A673 (cell line): ENCODE measurements around the gene DTWD2. TPM values are rescaled to one million over a fixed set of nuclear protein-coding genes. Genes with fewer than 3 reads are reported as not detected.

Source experiments
- Bru-seq: library from RNA; stranded (reverse); fragments of 400-500 nt; gene quantifications from one replicate; lab custom pipeline; 2021; lab: Mats Ljungman, UMichigan
- BruChase-seq, 2 experiments: library from RNA; stranded (reverse); fragments of 400-500 nt; gene quantifications; one replicate each; lab custom pipeline; 2021; lab: Mats Ljungman, UMichigan
- BruUV-seq: library from RNA; stranded (reverse); fragments of 400-500 nt; replicated peaks from 2 replicates; lab custom pipeline; 2021; lab: Mats Ljungman, UMichigan
- CTCF ChIA-PET: fragments of 300-600 bp; sonication (Branson Sonifier 250); formaldehyde crosslinking; loops from one replicate; lab custom pipeline; 2022; ENCODE audit warnings: antibody characterized with exemption; lab: Charles Lee
- POLR2A ChIA-PET: fragments of 300-600 bp; sonication (Branson Sonifier 250); formaldehyde crosslinking; loops from one replicate; lab custom pipeline; 2022; ENCODE audit warnings: antibody characterized with exemption; ENCODE audit not compliant: low non-redundant PET; lab: Charles Lee
- DNase-seq: peaks from one replicate; pipeline ENCODE4 v3.0.0-alpha.2; 2015; ENCODE audit warnings: low spot score
- H3K27ac ChIP-seq: fragments of 200-600 bp; sonication (generic); 2 replicates; pipeline ENCODE4 v1.5.1; 2016; ENCODE audit warnings: mixed run types, low read depth, mild to moderate bottlenecking, mixed read lengths, antibody characterized with exemption, low read length; ENCODE audit not compliant: poor library complexity, severe bottlenecking
- H3K27me3 ChIP-seq: fragments of 200-600 bp; sonication (generic); replicated peaks from 2 replicates; pipeline ENCODE4 v1.6.1; 2017; ENCODE audit warnings: mixed run types, low read depth, mild to moderate bottlenecking, mixed read lengths, antibody characterized with exemption, low read length; ENCODE audit not compliant: insufficient read depth, poor library complexity
- H3K36me3 ChIP-seq: fragments of 200-600 bp; sonication (generic); 2 replicates; pipeline ENCODE4 v1.6.1; 2016; ENCODE audit warnings: mixed run types, mild to moderate bottlenecking, mixed read lengths, antibody characterized with exemption, low read length; ENCODE audit not compliant: insufficient read depth, poor library complexity, severe bottlenecking
- H3K4me1 ChIP-seq: fragments of 200-600 bp; sonication (generic); 2 replicates; pipeline ENCODE4 v1.6.1; 2017; ENCODE audit warnings: mixed run types, mild to moderate bottlenecking, mixed read lengths, antibody characterized with exemption, low read length; ENCODE audit not compliant: insufficient read depth, poor library complexity, severe bottlenecking
- H3K4me3 ChIP-seq: fragments of 200-600 bp; sonication (generic); 2 replicates; pipeline ENCODE4 v1.5.1; 2016; ENCODE audit warnings: low read depth, mixed run types, mild to moderate bottlenecking, mixed read lengths, low read length; ENCODE audit not compliant: poor library complexity, severe bottlenecking
- H3K9me3 ChIP-seq: fragments of 200-600 bp; sonication (generic); 2 replicates; pipeline ENCODE4 v1.6.1; 2016; ENCODE audit warnings: mixed run types, low read depth, mild to moderate bottlenecking, mixed read lengths, antibody characterized with exemption, low read length; ENCODE audit not compliant: poor library complexity, severe bottlenecking
- CTCF ChIP-seq: fragments of 300-800, 200-600 bp; sonication (generic); conservative IDR thresholded peaks from 2 replicates; pipeline ENCODE4 v1.5.1; 2017; ENCODE audit warnings: low read depth, mild to moderate bottlenecking, antibody characterized with exemption, low read length, moderate library complexity, mixed read lengths
- EZH2 ChIP-seq: fragments of 200-600 bp; sonication (generic); IDR thresholded peaks from 2 replicates; pipeline ENCODE4 v1.6.1; 2017; ENCODE audit warnings: borderline replicate concordance, low read depth, mild to moderate bottlenecking, mixed read lengths, antibody characterized with exemption, low read length; ENCODE audit not compliant: poor library complexity, severe bottlenecking
- intact Hi-C: fragments of 100-400 bp; cut with micrococcal nuclease; formaldehyde crosslinking; loops from one replicate; pipeline ENCODE4 v1.10.0; 2022; ENCODE audit not compliant: unreplicated experiment
- long read RNA-seq: library from polyadenylated mRNA; stranded (forward); transcript quantifications from one replicate; pipeline ENCODE4 v2.0.0, GENCODE V29; 2022
- total RNA-seq: library from RNA; stranded (reverse); gene quantifications from 2 replicates; pipeline ENCODE4 v1.2.3, GENCODE V29; 2021

The DTWD2 gene
- total RNA-seq (7.9 and 12.1 TPM in 2 replicates), Bru-seq, nascent RNA (percentile 67 among the genes with signal in this experiment), BruChase-seq, experiment 1, labeled RNA remaining after a 2-hour chase (percentile 57 among the genes with signal in this experiment), BruChase-seq, experiment 2, labeled RNA remaining after a 6-hour chase (percentile 63 among the genes with signal in this experiment)
- long read RNA-seq, transcript DTWD2-203 (6 exons, 2,307 nt) = major isoform, 10 of 12 reads
- long read RNA-seq, partial matches to known transcripts = 0 of 12 reads
- long read RNA-seq, other reads (novel, unspliced or antisense) = 2 of 12 reads

GRCh38 chr5:118987988-118988865 lies at the start of gene DTWD2:
Gene DTWD2 (minus strand): TSS chr5:118988547. CDS start chr5:118988511, 36 bp downstream.
- H3K9me3 ChIP-seq = no peaks in the 10 kb centered on the region
- DNase-seq = peak; percentile 97
- intact Hi-C loops = loop anchor here (1.0 to 5.0 kb wide), 5 partner anchors 281 to 754 kb away; no protein-coding TSS in a partner anchor
- POLR2A ChIA-PET = no interaction called here
- peaks cover 18% of the 10 kb centered on the region for H3K4me1 ChIP-seq
- CTCF ChIA-PET = interaction anchor here (1.3 kb wide), 2 partner anchors 424 to 430 kb away, joined by 4 to 13 read pairs; no protein-coding TSS in a partner anchor
- peak within 1 kb of the TSS; percentile 65 for H3K4me3 ChIP-seq
- H3K27ac ChIP-seq = peak within 1 kb of the TSS; percentile 91
- no peaks in the 10 kb centered on the region for H3K27me3 ChIP-seq
- peak; percentile 95 for TF ChIP-seq CTCF
- no peak for TF ChIP-seq EZH2
- no peaks in the 10 kb centered on the region for H3K36me3 ChIP-seq
- BruUV-seq = no TSS peak

- no peak overlapping the region for H3K27ac ChIP-seq
- ChIA-PET CTCF (no interaction called here), POLR2A (no interaction called here)
- no peaks in the 10 kb centered on the region for H3K36me3 ChIP-seq
- no peaks in the 10 kb centered on the region for H3K27me3 ChIP-seq
- H3K9me3 ChIP-seq = no peaks in the 10 kb centered on the region
- BruUV-seq = no TSS peak
- intact Hi-C loops = no loop called here
- TF ChIP-seq EZH2 (no peak), CTCF (no peak)
- no peak overlapping the region for H3K4me3 ChIP-seq
- no peak for DNase-seq
- no peaks in the 10 kb centered on the region for H3K4me1 ChIP-seq
These were observed 49.3 kb upstream of the DTWD2 start for GRCh38 chr5:119037496-119038215.

DNA sequence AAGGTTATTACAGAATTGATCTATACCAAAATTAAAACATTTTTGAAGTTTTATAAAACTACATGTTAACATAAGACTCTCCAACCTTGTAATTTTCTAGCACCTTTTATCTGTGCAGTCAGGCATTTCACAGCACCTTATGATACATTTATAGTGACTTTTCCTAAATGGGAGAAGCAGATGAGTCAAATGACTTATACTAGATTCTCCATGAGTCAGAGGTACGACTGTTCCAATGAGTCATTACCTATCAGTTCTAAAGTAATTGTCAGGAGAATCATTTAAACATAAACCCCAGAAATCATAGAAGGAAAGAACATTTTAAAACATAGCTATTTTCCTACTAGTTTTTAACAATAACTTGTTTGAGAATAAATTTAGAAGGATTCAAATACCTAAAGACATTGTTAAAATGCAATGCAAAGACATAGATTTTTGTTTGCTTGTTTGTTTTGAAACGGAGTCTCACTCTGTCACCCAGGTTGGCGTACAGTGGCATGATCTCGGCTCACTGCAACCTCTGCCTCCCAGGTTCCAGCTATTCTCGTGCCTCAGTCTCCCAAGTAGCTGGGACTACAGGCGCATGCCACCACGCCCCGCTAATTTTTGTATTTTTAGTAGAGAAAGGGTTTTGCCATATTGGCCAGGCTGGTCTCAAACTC lies 47.9 kb upstream of the DTWD2 start:
- Histone ChIP-seq H3K27me3 (no peaks in the 10 kb centered on the region), H3K36me3 (no peaks in the 10 kb centered on the region), H3K27ac (no peak overlapping the region), H3K4me3 (no peak overlapping the region), H3K9me3 (no peaks in the 10 kb centered on the region), H3K4me1 (peaks cover 8% of the 10 kb centered on the region)
- CTCF ChIA-PET = no interaction called here
- no peak for TF ChIP-seq EZH2
- no peak for TF ChIP-seq CTCF
- POLR2A ChIA-PET = no interaction called here
- intact Hi-C loops = no loop called here
- BruUV-seq = no TSS peak
- DNase-seq = no peak
